Measurements from ENCODE around the gene DAPK1.
A peak's percentile ranks its signal among the peaks of the same experiment; 100 is the strongest.

DAPK1 gene

DNA sequence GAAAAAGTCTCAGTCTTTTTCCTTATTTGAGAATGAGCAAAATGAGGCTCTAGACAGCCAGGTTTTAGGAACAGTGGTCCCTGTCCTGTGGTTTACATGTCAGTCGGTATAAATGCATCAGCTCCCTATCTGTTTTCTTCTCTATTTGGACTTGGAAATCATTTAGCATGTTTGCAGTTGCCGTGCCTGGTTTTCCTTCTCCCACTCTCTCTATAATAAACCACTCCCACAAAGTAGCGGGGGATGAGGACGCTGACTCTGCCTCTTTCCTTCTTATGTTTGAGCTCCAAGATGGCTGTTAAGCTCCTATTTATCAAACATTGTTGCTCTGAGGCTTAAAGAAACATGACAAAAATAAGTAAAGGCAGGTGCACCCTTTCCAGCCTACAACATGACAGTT lies 171.1 kb downstream of the DAPK1 start:
- no peak for DNase-seq (ENCODE audit: low read depth)

DNA sequence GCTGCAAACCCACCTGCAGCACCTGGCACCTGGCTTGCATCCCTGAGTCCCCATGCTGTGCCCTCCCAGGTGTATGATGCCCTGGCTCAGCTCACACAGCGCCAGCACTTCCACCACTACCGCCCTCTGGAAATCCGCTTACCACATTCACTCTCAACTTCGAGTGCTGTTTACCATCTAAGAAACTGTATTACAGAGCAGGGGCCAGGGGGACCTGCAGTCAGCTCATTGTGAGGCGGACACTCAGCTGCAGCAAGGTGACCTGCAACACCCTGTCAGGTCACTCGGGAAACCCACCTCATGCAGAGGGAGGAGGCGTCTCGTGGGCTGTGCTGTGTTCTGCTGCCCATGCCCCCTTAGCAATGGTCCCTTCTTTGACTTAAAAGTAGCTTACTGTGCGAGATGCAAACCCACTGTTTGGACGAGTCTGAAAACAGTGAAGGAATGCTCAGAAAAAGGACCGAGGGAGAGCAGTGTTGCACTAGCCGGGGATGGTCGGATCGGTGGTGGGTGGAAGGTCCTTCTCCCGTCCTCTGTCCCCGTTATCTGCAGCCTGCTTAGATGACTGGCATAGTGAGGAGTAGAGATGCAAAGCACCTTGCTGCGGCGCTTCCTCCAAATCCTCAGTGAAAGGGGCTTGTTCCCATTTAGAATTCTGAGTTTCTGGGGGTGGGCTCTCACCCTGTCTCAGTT lies 173.1 kb downstream of the DAPK1 start:
- DNase-seq (ENCODE audit: low read depth) = no peak

DNA sequence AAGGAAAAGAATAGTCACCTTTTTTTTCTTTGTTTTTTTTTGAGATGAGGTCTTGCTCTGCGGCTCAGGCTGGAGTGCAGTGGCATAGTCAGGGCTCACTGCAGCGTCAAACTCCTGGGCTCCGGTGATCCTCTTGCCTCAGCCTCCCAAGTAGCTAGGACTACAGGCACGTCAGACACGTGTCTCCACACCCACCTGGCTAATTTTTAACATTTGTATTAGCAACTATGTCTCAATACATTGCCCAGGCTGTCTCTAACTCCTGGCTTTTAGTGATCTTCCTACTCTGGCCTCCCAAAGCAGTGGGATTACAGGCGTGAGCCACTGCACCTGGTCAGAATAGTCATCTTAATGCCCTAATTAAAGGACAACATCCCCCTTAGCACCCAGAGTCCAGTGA lies 173.8 kb downstream of the DAPK1 start:
- DNase-seq (ENCODE audit: low read depth) = no peak

DNA sequence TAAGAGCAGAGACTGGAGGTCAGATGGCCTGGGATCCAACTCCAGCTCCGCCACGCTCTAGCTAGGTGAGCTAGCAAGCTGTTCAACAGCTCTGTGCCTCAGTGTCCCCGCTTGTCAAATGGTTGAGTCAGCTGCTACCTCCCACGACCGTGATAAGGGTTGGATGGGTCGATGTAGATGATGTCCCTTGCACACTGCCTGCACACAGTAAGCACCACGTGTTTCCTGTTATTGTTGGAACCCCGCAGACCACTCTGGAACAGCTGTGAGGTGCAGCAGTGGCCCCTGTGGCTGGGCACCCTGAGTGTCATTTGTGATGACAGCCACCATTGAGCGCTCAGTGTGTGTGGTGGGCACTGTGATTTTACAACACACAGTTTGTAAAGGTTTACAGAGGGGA lies 174.3 kb downstream of the DAPK1 start:
- DNase-seq (ENCODE audit: low read depth) = no peak

DNA sequence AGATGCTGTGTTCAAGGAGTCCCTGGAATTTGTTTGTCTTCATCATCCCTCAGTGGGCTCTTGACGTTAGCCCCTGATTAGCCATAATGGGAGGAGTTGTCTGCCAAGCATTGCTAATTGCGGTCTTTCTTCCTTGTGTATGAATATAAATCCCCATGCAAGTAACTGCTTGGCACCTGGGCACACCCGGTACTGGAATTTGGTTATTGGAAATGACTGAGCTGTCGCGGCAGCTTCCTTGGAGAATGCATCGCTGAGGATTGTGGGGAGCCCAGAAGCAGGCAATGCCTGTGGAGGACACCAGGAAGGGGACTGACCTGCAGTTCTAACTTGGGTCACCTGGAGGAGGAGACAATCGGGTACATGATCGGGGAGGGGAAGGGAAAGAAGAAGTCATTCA lies 174.9 kb downstream of the DAPK1 start:
- DNase-seq (ENCODE audit: low read depth) = no peak

DNA sequence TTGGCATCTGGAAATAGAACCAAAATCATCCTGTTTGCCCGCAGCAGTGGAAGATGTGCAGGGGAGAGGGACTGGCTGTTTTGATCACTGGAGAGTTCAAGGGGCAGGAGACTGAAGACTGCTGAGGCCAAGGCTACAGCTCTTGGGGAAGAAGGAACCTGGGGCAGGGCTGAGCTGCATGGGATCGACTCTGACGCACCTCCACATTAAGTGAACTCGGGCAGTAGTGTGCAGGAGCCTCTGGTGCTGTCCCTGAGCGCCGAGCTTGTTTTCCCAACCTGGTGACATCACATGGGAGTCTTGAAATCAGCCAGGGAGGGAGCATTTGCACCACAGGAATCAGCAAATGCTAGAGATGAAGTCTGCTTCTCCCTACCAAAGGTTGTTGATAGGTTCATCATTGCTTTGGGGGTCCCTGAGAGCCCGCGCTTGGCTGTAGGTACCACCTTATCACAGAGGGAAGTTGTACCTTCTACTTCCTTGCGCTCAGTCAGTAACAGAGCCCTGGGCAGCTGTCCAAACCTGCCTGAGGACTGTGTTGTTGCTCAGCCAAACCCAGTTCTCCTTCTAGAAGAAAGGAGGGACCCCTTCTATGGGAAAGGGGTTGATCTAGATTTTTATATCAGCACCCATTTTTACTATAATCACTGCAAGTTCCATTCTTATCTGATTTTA lies 175.9 kb downstream of the DAPK1 start:
- no peak for DNase-seq (ENCODE audit: low read depth)

DNA sequence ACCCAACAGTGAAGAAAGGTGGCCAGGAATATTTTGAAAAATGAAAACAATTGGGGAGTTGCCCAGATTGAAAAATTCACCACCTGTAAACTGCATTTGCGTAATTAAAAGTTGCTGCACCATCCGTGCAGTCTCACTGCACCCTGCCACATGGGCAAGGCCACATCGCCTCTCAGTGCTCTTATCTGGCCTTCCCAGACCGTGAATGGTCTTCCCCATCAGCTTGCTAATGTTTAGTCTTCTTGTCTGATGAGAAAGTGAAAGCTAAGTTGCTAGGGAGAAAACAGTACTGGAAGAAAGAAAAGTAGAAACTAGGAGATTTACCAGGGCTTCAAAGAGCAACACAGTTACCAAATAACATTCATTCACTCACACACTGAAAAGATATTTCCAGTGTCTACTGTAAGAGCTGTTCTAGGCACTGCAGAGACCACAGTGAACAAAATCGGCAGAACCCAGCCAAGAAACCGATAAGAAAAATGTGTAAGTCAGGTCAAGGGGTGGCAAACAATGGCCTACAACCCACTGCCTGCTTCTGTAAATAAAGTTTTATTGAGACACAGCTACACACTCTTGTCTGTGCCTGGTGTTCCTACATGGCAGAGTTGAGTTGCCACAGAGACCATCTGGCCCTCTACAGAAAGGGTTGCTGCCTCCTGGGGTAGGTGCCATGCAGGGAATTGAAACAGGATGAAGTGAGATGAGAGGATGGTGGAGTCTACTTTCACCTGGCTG lies 177.1 kb downstream of the DAPK1 start:
- DNase-seq (ENCODE audit: low read depth) = peak; percentile 49

DNA sequence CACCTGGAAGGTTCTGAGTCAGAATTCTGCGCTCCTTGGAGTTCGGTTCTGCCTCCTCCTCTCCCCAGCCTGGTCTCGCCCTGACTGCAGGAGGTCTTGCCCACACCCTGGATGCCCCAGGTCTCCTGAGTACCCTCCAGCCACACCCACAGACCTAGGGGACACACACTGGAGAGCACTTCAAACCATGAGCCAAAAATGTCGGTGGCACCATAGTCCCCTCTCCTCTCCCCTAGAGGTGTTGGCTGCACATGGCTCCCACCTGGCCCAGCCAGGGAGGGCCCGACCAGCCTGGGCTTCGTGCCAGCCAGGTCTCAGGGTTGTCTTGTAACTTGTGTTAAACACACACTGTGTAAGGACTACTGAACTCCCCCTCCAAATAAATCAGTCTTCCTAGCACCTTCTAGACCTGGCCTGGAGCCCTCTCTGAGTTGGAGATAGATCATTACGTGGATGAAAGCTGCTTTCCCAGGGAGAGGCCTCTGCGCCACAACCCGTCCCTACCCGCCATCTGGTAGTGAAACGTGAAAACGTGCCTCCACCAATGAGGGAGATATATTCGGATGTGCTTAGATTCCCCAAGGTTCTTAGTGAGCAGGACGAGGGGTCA lies 178.3 kb downstream of the DAPK1 start:
- no peak for DNase-seq (ENCODE audit: low read depth)

DNA sequence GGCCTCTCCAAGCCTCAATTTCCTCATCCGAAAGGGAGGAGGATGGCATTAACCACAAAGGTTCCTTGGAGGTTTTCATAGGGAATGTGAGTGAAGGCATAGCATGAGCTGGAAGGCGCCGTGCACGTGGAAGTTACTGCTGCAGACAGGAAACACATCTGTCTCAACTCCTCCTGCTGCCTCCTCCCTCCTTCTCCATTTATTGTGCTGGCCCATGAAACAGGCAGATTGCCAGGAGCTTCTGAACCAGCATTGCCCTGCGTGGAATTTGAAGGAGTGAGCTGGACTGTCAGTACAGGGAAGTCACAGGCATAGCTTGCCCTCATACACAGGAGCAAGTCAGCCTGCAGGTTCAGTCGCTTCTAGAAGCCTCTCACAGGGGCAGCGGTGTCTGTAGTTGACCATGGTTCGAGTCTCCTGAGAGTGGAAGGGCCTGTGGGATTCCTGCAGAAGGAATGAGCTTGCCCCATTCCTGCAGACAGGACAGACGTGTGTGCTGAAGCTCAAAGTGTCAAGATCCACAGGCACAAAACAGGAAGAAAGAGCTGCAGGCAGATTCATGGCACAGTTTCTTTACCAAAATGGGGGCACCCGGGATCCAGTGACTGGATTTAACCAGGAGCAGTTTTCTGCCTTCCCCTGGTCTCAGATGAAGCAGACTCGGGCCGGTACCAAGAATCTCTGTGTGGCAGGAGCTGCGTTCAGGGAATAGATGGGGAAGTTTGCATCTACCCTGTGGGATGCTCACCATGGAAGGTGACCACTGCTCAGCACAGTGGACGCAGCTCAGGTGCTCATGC lies 179.5 kb downstream of the DAPK1 start:
- no peak for DNase-seq (ENCODE audit: low read depth)

DNA sequence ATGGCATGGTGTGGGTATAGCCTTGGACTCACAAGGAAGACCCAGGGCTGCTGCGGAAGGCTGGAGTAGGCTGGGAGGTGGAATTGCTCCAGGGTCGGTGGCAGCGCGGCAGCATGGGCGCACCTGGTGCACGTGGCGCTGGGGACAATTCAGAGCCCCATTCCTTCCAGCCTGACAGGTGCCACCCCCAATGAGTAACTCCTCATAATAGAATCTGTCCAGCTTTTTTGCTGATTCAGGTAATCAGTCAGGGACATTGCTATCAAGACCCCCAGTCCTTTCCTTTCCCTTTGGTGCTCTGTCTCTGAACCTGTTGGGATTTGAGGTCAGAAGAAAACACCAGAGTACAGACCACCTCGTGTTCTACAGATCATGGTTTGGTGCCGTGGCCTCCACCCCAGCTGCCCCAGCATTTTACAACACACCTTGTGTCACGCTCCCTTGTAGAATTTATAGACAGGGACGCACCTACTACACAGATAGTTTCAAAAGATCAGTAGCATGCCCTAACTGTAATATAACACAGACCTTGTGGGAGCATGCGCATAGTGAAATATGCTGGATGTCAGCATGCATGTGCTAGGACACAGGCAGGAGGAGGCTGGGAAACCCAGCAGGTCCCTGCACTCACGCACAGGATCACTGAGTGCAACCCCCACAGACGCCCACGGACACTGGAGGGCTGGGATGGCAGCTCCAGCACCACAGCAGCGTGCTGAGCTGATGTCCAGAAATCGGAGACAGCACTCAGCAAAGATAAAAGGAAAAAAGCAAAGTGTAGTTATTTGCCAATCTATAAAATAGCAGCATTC lies 180.3 kb downstream of the DAPK1 start:
- no peak for DNase-seq (ENCODE audit: low read depth)

DNA sequence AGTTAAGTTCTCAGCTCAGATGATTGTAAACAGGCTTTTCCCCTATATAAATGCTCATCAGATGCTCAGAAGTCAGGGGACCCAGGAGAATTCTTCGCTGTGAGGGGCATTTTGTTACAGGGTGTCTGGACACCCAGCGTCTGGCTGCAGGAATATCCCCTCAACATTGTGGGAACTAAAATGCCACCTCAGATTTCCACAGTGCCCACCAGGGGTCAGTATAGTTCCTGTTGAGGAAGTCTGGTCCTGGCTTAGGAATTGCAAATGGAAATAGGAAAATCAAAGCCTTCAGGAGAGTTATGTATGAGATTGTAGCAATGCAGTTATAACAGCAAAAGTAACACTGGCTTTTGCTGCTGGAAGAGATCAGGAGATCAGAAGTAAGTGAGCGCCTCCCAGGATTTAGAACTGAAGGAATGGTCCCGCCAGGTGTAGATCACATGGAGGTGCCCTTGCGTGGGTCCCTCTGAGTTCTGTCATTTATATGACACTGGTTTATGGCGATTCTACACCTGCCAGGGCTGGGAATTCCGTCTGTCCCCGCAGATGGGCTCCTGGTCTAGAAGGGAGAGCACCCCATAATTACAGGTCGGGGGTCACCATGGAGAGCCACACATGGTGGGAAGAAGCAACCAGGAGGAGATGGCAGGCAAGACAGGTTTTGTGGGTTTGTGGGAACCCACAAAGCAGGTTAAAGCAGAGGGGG lies 181.1 kb downstream of the DAPK1 start:
- DNase-seq (ENCODE audit: low read depth) = no peak

DNA sequence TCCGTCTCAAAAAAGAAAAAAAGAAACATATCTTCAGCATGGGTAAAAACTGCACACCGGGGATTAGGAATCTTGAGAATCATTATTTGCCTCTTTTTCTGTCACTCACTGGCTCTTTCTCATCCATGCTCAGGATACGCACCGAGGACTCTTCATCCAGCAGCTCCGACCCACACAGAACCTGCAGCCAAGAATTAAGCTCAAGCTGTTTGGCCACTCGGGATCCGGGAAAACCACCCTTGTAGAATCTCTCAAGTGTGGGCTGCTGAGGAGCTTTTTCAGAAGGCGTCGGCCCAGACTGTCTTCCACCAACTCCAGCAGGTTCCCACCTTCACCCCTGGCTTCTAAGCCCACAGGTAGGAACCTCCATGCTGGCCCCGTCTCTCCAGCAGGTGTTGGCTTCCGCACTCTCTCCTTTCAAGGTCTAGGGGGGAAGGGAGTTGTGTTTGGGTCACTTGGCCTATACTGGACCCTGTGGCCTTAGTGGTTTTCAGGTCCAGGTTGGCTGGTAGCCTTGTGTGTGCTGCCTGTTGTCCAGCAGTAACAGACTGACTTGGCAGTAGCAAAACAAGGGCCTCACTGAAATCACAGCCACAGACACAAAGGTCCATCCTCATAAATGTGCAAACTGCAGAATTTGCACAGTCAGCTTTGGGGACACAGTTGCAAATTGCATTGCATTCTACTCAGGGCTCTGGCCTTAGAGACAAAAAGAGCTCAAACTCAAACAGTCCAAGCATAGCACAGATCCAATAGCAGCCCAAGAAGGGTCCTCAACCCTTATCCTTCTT lies 183.8 kb downstream of the DAPK1 start:
- no peak for DNase-seq (ENCODE audit: low read depth)

DNA sequence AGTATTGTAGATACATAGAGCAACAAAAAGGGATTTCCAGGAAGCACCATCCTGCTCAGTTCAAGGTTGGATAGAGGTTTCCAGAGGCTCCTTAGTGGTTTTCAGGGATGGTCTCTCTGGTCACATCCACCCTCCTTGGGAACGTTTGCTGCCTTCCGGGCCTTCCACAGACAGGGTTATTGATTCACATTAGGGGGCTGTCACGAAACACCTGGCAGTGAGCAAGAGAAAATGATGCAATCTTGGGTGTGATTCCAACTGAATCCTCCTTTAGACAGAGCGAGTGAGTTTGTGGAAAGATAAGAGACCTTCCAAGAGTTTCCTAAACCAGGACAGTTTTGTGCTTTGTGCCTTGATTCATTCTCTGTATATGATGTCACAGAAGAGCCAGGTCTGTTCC lies 184.4 kb downstream of the DAPK1 start:
- no peak for DNase-seq (ENCODE audit: low read depth)

DNA sequence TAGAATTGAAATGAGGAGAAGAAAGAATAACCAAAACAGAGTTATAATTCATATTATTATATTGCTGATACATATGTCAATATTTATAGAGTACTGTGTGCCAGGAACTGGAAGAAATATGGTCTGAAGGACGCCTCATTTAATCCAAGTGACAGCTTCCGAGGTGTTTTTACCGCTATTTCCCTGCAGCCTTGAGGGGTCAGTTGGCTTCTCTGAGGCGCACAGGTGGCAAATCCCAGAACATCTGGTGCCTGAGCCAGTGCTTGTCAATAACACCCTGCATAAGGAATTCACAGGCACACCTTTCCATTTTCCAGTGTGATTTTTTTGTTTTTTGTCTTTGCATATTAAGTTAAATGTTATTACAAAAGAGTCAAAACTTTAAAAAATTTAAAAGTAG lies 185.0 kb downstream of the DAPK1 start:
- no peak for DNase-seq (ENCODE audit: low read depth)

DNA sequence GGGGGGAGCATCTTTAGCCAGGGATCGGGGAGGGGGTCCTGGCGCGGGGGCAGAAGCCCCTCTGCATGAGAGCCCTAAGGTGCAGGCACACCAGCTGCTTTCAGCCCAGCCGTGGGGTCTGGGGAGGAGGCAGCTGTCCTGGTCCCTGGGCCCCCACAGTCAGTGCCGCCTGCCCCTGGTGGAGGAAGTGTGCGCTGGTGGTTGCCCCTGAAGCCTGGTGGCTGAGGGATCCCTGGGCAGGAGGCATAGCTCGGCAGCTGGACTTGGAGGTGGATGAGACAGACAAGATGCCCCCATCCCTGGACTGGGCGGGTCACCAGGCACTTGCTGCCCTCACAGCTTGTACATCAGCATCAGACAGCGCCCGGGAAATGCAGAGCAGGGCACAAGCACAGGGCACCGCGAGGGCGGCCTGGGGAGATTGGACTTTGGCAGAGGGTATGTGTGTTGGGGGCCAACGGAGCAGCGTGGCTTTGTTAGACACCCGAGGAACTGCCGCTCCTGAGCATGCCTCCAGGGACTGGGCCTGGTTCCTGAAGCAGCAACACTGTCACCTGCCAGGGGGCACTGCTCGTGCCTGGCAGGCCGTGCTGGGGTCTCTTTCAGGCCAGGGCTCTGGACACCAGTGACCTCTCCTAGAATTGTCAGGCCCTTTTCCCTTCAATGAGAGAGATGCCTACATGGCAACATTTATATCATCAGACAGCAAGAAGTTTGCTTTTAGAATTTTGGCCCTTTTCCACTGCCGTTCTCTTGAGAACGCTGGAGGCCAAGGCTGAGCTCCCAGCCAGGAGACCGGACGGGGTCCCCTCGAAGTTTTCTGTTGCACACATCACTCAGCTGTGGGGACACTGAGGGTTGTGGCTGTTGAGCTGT lies 186.3 kb downstream of the DAPK1 start:
- DNase-seq (ENCODE audit: low read depth) = no peak

DNA sequence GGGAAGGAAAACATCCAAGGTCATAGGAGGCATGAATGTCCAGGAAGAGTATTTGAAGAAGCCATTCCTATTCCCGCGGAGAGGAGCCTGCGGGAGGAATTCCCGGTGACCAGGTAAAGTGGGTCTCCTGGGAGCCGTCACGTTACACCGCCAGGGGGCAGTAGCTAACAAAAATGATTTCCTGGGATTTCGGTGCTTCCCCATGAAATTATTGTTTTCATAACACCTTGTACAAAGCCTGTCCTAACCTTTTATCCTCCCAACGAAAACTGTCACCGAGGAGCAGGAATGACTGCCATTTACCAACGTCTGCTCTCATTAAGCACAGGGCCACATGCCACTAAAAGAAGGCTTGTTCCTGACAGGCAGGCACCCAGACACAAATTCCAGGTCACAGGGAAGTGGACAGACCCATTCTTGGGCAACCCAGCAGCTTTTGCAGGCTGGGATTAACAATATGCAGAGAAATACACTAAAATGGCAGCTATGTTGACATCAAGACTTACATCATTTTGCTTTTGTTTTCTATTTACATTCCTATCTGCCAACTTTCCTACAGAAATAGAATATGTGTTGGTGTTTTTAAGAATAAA lies 187.1 kb downstream of the DAPK1 start:
- no peak for DNase-seq (ENCODE audit: low read depth)

DNA sequence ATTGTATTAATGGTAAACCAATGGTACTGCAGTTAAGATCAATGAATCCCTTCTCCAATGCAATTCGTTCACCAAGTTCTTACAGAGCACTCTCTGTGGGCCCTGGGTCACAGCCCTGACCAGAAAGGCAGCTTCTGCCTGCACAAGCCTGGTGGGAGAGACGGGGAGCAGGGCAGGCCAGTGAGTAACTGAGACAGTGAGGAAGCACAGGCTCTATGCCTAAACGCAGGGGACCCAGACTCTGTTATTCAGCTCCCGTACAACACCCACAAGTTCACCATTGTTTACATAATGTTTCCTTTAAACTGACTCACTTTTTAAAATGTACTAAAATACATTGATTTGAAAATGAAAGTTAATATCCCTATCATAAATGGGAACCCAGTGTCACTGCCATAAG lies 187.8 kb downstream of the DAPK1 start:
- DNase-seq (ENCODE audit: low read depth) = no peak

DNA sequence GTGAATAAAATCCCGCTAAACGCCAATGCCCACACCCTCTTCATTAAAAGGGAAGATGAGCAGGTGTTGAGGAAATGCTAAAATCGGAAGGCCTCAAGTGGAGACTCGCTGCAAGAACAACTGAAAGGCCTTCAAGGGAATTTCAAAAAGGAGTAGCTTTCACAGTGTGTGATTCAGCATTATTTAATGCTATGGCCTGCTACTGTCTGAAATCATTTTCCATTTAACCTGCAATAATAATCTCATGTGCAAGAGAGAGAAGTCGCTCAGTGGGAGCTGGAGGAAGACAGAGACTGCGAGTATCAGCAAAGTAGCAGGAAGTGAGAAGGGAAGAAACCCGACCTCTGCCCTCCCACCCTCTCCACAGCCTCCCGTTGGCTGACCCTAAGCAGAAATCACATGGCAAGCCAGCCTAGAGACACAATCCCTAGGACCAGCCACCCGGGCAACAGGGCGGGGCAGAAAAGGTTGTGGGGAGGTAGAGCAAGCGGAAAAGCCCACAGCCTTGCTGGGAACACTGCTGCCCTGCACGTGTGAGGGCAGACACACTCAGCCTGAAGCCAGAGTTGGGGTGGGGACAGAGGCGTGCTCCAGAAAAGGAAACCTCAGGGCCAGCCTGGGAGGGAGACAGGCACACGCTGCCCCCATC lies 188.3 kb downstream of the DAPK1 start:
- no peak for DNase-seq (ENCODE audit: low read depth)
